Measurements from ENCODE around the gene CENPQ. TPM values are rescaled to one million over a fixed set of nuclear protein-coding genes. Genes with fewer than 3 reads are reported as not detected.

The CENPQ gene
- total RNA-seq, 6 experiments from 2014 or later = 7.2 to 14.3 (median 13.2) TPM

GRCh38 chr6:49516147-49516505, 53.0 kb downstream of the CENPQ start:
- no peaks in the 10 kb centered on the region for H3K36me3 Mint-ChIP-seq (ENCODE audit: low read depth)
- H3K4me3 Mint-ChIP-seq = no peak overlapping the region
- H3K9me3 Mint-ChIP-seq = no peaks in the 10 kb centered on the region
- peaks cover 4% of the 10 kb centered on the region for H3K27me3 Mint-ChIP-seq (ENCODE audit: insufficient read depth)
- no peak for DNase-seq
- H3K27ac Mint-ChIP-seq = no peak overlapping the region
- no peak for TF ChIP-seq CTCF (IDR thresholded peaks at IDR 0.05)
- H3K4me1 Mint-ChIP-seq (ENCODE audit: low read depth) = peaks cover 8% of the 10 kb centered on the region; the same call in 1 of the 2 replicates

GRCh38 chr6:49517919-49518318, 54.7 kb downstream of the CENPQ start:
- H3K27me3 Mint-ChIP-seq (ENCODE audit: insufficient read depth) = peaks cover 4% of the 10 kb centered on the region
- no peak overlapping the region for H3K4me3 Mint-ChIP-seq
- no peak for DNase-seq
- H3K9me3 Mint-ChIP-seq = no peaks in the 10 kb centered on the region
- no peak for TF ChIP-seq CTCF (IDR thresholded peaks at IDR 0.05)
- H3K36me3 Mint-ChIP-seq (ENCODE audit: low read depth) = no peaks in the 10 kb centered on the region
- H3K4me1 Mint-ChIP-seq (ENCODE audit: low read depth) = peaks cover 8% of the 10 kb centered on the region; the same call in 1 of the 2 replicates
- H3K27ac Mint-ChIP-seq = no peak overlapping the region

GRCh38 chr6:49519660-49520059, 56.5 kb downstream of the CENPQ start:
- H3K36me3 Mint-ChIP-seq (ENCODE audit: low read depth) = no peaks in the 10 kb centered on the region

GRCh38 chr6:49522710-49523593, 59.8 kb downstream of the CENPQ start:
- no peak for DNase-seq
- no peaks in the 10 kb centered on the region for H3K36me3 Mint-ChIP-seq (ENCODE audit: low read depth)
- H3K4me1 Mint-ChIP-seq (ENCODE audit: low read depth) = no peaks in the 10 kb centered on the region
- H3K9me3 Mint-ChIP-seq = no peaks in the 10 kb centered on the region
- peaks cover 4% of the 10 kb centered on the region for H3K27me3 Mint-ChIP-seq (ENCODE audit: insufficient read depth)
- no peak for TF ChIP-seq CTCF (IDR thresholded peaks at IDR 0.05)
- no peak overlapping the region for H3K27ac Mint-ChIP-seq
- no peak overlapping the region for H3K4me3 Mint-ChIP-seq

More at GRCh38 chr6:49519660-49520059, 56.5 kb downstream of the CENPQ start:
- H3K4me3 Mint-ChIP-seq = no peak overlapping the region
- TF ChIP-seq CTCF (IDR thresholded peaks at IDR 0.05) = no peak
- no peaks in the 10 kb centered on the region for H3K4me1 Mint-ChIP-seq (ENCODE audit: low read depth)
- no peak for DNase-seq
- H3K27ac Mint-ChIP-seq = no peak overlapping the region
- peaks cover 4% of the 10 kb centered on the region for H3K27me3 Mint-ChIP-seq (ENCODE audit: insufficient read depth)
- H3K9me3 Mint-ChIP-seq = no peaks in the 10 kb centered on the region

GRCh38 chr6:49523901-49524300, 60.7 kb downstream of the CENPQ start:
- Mint-ChIP-seq H3K4me3 (no peak overlapping the region), H3K27me3 (ENCODE audit: insufficient read depth) (no peaks in the 10 kb centered on the region; the same call in 1 of the 2 replicates), H3K27ac (no peak overlapping the region), H3K36me3 (ENCODE audit: low read depth) (no peaks in the 10 kb centered on the region), H3K9me3 (no peaks in the 10 kb centered on the region), H3K4me1 (ENCODE audit: low read depth) (no peaks in the 10 kb centered on the region)
- DNase-seq = no peak
- no peak for TF ChIP-seq CTCF (IDR thresholded peaks at IDR 0.05)
